Measurements from ENCODE around the gene SLC38A2.

Gene SLC38A2

GRCh38 chr12:46390304-46390703 is 17.7 kb upstream of the SLC38A2 start:
- Histone ChIP-seq H3K4me2 (ENCODE audit: insufficient read depth, low read length) (no peak overlapping the region), H4K20me1 (ENCODE audit: insufficient read depth, low read length) (no peaks in the 10 kb centered on the region), H3K9me3 (ENCODE audit: insufficient read depth, low read length, severe bottlenecking) (no peaks in the 10 kb centered on the region), H3K36me3 (ENCODE audit: insufficient read depth, low read length) (peaks cover 6% of the 10 kb centered on the region), H3K27me3 (ENCODE audit: insufficient read depth, low read length, poor library complexity) (no peaks in the 10 kb centered on the region), H3K27ac (ENCODE audit: low read length) (no peak overlapping the region), H3K4me3 (ENCODE audit: low read depth in 1 of 2, low read length in 2 of 2) (no peak overlapping the region), H3K9ac (ENCODE audit: low read depth, low read length) (no peak overlapping the region), H2AFZ (ENCODE audit: low read depth, low read length) (no peak overlapping the region), H3K4me1 (ENCODE audit: insufficient read depth, low read length) (peaks cover 15% of the 10 kb centered on the region), H3K79me2 (ENCODE audit: insufficient read depth, low read length) (peaks cover 2% of the 10 kb centered on the region; the same call in 1 of the 2 replicates)
- ATAC-seq (ENCODE audit: insufficient read depth, low read depth) = no peak
- TF ChIP-seq EZH2 (IDR thresholded peaks at IDR 0.05; ENCODE audit: borderline replicate concordance, low read depth, low read length, severe bottlenecking) = no peak
- TF ChIP-seq CTCF (IDR thresholded peaks at IDR 0.05; ENCODE audit: borderline replicate concordance, extremely low read depth, low read length, poor library complexity, severe bottlenecking) = no peak
- DNase-seq = no peak

- H3K4me3 ChIP-seq (ENCODE audit: low read depth in 1 of 2, low read length in 2 of 2) = no peak overlapping the region
- H4K20me1 ChIP-seq (ENCODE audit: insufficient read depth, low read length) = no peaks in the 10 kb centered on the region
- H3K9ac ChIP-seq (ENCODE audit: low read depth, low read length) = no peak overlapping the region
- H3K79me2 ChIP-seq (ENCODE audit: insufficient read depth, low read length) = peaks cover 6% of the 10 kb centered on the region
- no peak overlapping the region for H3K4me2 ChIP-seq (ENCODE audit: insufficient read depth, low read length)
- no peak overlapping the region for H3K27ac ChIP-seq (ENCODE audit: low read length)
- TF ChIP-seq CTCF (IDR thresholded peaks at IDR 0.05; ENCODE audit: borderline replicate concordance, extremely low read depth, low read length, poor library complexity, severe bottlenecking) (no peak), EZH2 (IDR thresholded peaks at IDR 0.05; ENCODE audit: borderline replicate concordance, low read depth, low read length, severe bottlenecking) (no peak)
- H2AFZ ChIP-seq (ENCODE audit: low read depth, low read length) = no peak overlapping the region
- peaks cover 27% of the 10 kb centered on the region for H3K4me1 ChIP-seq (ENCODE audit: insufficient read depth, low read length)
- no peaks in the 10 kb centered on the region for H3K27me3 ChIP-seq (ENCODE audit: insufficient read depth, low read length, poor library complexity)
- ATAC-seq (ENCODE audit: insufficient read depth, low read depth) = no peak
- no peak for DNase-seq
- H3K9me3 ChIP-seq (ENCODE audit: insufficient read depth, low read length, severe bottlenecking) = no peaks in the 10 kb centered on the region
- peaks cover 6% of the 10 kb centered on the region for H3K36me3 ChIP-seq (ENCODE audit: insufficient read depth, low read length)
Observed at GRCh38 chr12:46389031-46389616, 16.6 kb upstream of the SLC38A2 start.

- DNase-seq = no peak
- H3K36me3 ChIP-seq (ENCODE audit: insufficient read depth, low read length) = peaks cover 6% of the 10 kb centered on the region
- H3K4me2 ChIP-seq (ENCODE audit: insufficient read depth, low read length) = no peak overlapping the region
- H3K27me3 ChIP-seq (ENCODE audit: insufficient read depth, low read length, poor library complexity) = no peaks in the 10 kb centered on the region
- H2AFZ ChIP-seq (ENCODE audit: low read depth, low read length) = no peak overlapping the region
- H3K4me1 ChIP-seq (ENCODE audit: insufficient read depth, low read length) = peaks cover 28% of the 10 kb centered on the region
- H3K9ac ChIP-seq (ENCODE audit: low read depth, low read length) = no peak overlapping the region
- H3K4me3 ChIP-seq (ENCODE audit: low read depth in 1 of 2, low read length in 2 of 2) = no peak overlapping the region
- H4K20me1 ChIP-seq (ENCODE audit: insufficient read depth, low read length) = no peaks in the 10 kb centered on the region
- TF ChIP-seq EZH2 (IDR thresholded peaks at IDR 0.05; ENCODE audit: borderline replicate concordance, low read depth, low read length, severe bottlenecking) (no peak), CTCF (IDR thresholded peaks at IDR 0.05; ENCODE audit: borderline replicate concordance, extremely low read depth, low read length, poor library complexity, severe bottlenecking) (no peak)
- H3K79me2 ChIP-seq (ENCODE audit: insufficient read depth, low read length) = peaks cover 12% of the 10 kb centered on the region
- no peak for ATAC-seq (ENCODE audit: insufficient read depth, low read depth)
- no peaks in the 10 kb centered on the region for H3K9me3 ChIP-seq (ENCODE audit: insufficient read depth, low read length, severe bottlenecking)
- H3K27ac ChIP-seq (ENCODE audit: low read length) = no peak overlapping the region
Observed at GRCh38 chr12:46388427-46389021, 16.0 kb upstream of the SLC38A2 start.
